Keratinocyte (primary cell): ENCODE data around the gene AGPAT2. TPM values are rescaled to one million over a fixed set of nuclear protein-coding genes. Genes with fewer than 3 reads are reported as not detected.
"Not testable (repeated sequence)": the region's sequence is repeated elsewhere in the genome, so short reads cannot be mapped to it uniquely, and the experiment has no call there.

Experiments
- DNase-seq: peaks from one replicate; pipeline ENCODE4 v3.0.0-alpha.2; 2011; ENCODE audit warnings: low read depth, missing footprints, low spot score
- FAIRE-seq: peaks from 2 replicates; lab custom pipeline; 2011; peaks lifted over from hg19 to GRCh38; lab: Jason Lieb, UNC
- H2AFZ ChIP-seq: 2 replicates; pipeline ENCODE4 v1.6.0; 2012; ENCODE audit warnings: low read length, control low read depth, inconsistent platforms; ENCODE audit not compliant: control insufficient read depth
- H3K27ac ChIP-seq: 2 replicates; pipeline ENCODE4 v1.5.1; 2011; ENCODE audit warnings: low read length; ENCODE audit not compliant: control insufficient read depth, insufficient read depth
- H3K27me3 ChIP-seq: 3 replicates; pipeline ENCODE4 v1.6.0; 2011; ENCODE audit warnings: low read length; ENCODE audit not compliant: control insufficient read depth, insufficient read depth; ENCODE audit errors: extremely low read depth
- H3K36me3 ChIP-seq, 2 experiments: 2 replicates in 1 of 2; 3 replicates in 1 of 2; pipeline ENCODE4 v1.5.1; 2011; ENCODE audit warnings: low read length in 2 of 2, mild to moderate bottlenecking in 1 of 2; ENCODE audit not compliant: control insufficient read depth in 2 of 2, insufficient read depth in 2 of 2; ENCODE audit errors: extremely low read depth in 1 of 2
- H3K4me1 ChIP-seq: 3 replicates; pipeline ENCODE4 v1.5.1; 2011; ENCODE audit warnings: low read length; ENCODE audit not compliant: control insufficient read depth, insufficient read depth; ENCODE audit errors: extremely low read depth
- H3K4me2 ChIP-seq: 3 replicates; pipeline ENCODE4 v1.6.0; 2011; ENCODE audit warnings: low read depth, low read length; ENCODE audit not compliant: control insufficient read depth, insufficient read depth; ENCODE audit errors: extremely low read depth
- H3K4me3 ChIP-seq, 3 experiments: fragments of 200-600 bp in 1 of 3; sonication (generic) in 1 of 3; 2 replicates in 2 of 3; 3 replicates in 1 of 3; pipeline ENCODE4 v1.5.1; 2011 to 2016; ENCODE audit warnings: low read length in 3 of 3, mild to moderate bottlenecking in 3 of 3, control low read depth in 2 of 3, inconsistent platforms in 1 of 3, low read depth in 1 of 3, mixed read lengths in 1 of 3, mixed run types in 1 of 3, moderate library complexity in 1 of 3; ENCODE audit not compliant: control insufficient read depth in 2 of 3, insufficient read depth in 2 of 3; ENCODE audit errors: extremely low read depth in 1 of 3
- H3K79me2 ChIP-seq: 2 replicates; pipeline ENCODE4 v1.6.0; 2012; ENCODE audit warnings: low read length; ENCODE audit not compliant: control insufficient read depth, insufficient read depth
- H3K9ac ChIP-seq: 3 replicates; pipeline ENCODE4 v1.6.0; 2011; ENCODE audit warnings: low read length; ENCODE audit not compliant: control insufficient read depth, insufficient read depth; ENCODE audit errors: extremely low read depth
- H3K9me1 ChIP-seq: 3 replicates; pipeline ENCODE4 v1.6.0; 2011; ENCODE audit warnings: low read length; ENCODE audit not compliant: control insufficient read depth, insufficient read depth; ENCODE audit errors: extremely low read depth
- H3K9me3 ChIP-seq: 2 replicates; pipeline ENCODE4 v1.5.1; 2012; ENCODE audit warnings: low read depth, low read length; ENCODE audit not compliant: control insufficient read depth
- H4K20me1 ChIP-seq: 3 replicates; pipeline ENCODE4 v1.6.0; 2011; ENCODE audit warnings: low read length; ENCODE audit not compliant: control insufficient read depth, insufficient read depth; ENCODE audit errors: extremely low read depth
- CTCF ChIP-seq, 3 experiments: IDR thresholded peaks in 1 of 3; conservative IDR thresholded peaks in 1 of 3; optimal IDR thresholded peaks in 1 of 3; 2 replicates in 2 of 3; 3 replicates in 1 of 3; pipeline versions ENCODE3 to v1.5.1; 2011; ENCODE audit warnings: low read length in 3 of 3, mild to moderate bottlenecking in 3 of 3, moderate library complexity in 2 of 3, control low read depth in 1 of 3, inconsistent platforms in 1 of 3; ENCODE audit not compliant: insufficient read depth in 2 of 3; ENCODE audit errors: extremely low read depth in 1 of 3
- EZH2 ChIP-seq: IDR thresholded peaks from one replicate; pipeline ENCODE4 v1.6.1; 2012; ENCODE audit warnings: inconsistent platforms, mild to moderate bottlenecking, low read length, moderate library complexity
- dilution Hi-C: fragments of 300-500 bp; cut with MboI; formaldehyde crosslinking; loops from one replicate; pipeline ENCODE4 v1.7.0; 2020; ENCODE audit warnings: low sequenced_read_pairs; ENCODE audit not compliant: extremely low pct_ligation_motif_present
- polyA plus RNA-seq, 5 experiments: library from polyadenylated mRNA; depleted of rRNA in 3 of 5; stranded (reverse) in 3 of 5; stranded (forward) in 1 of 5; unstranded in 1 of 5; fragments of >200 nt; gene quantifications; 1 replicate in 1 of 5; 2 replicates in 3 of 5; 3 replicates in 1 of 5; pipeline versions ENCODE4 v1.2.1 to v1.2.3, GENCODE V29; 2011 to 2012; ENCODE audit warnings: missing spikeins in 2 of 5, low read depth in 1 of 5, low replicate concordance in 1 of 5

The AGPAT2 gene
- polyA plus RNA-seq, 1 donor (not counting 4 experiments of a cell fraction or from before 2014, with no cell fraction given), result 26.5 TPM

- Histone ChIP-seq H3K4me2 (no peak overlapping the region), H3K27ac (no peak overlapping the region), H3K9me1 (no peaks in the 10 kb centered on the region), H2AFZ (no peak overlapping the region), H3K9ac (no peak overlapping the region), H3K27me3 (peaks cover 18% of the 10 kb centered on the region), H3K9me3 (no peaks in the 10 kb centered on the region), H4K20me1 (no peaks in the 10 kb centered on the region), H3K79me2 (no peaks in the 10 kb centered on the region), H3K36me3 (no peaks in the 10 kb centered on the region), H3K4me3 (no peak overlapping the region), H3K4me1 (no peaks in the 10 kb centered on the region)
- TF ChIP-seq EZH2, result no peak
- no peak for TF ChIP-seq CTCF (optimal IDR thresholded peaks at IDR 0.05 in 1 of 3, IDR thresholded peaks at IDR 0.05 in 1 of 3, conservative IDR thresholded peaks at IDR 0.05 in 1 of 3; ENCODE audit: extremely low read depth in 1 of 3, insufficient read depth in 2 of 3, low read length in 3 of 3)
- dilution Hi-C loops, result no loop called here
- DNase-seq (no peak), FAIRE-seq (no peak)
These were observed 18.3 kb upstream of the AGPAT2 start for GRCh38 chr9:136705564-136705963.

GRCh38 chr9:136704741-136705140 lies 17.5 kb upstream of the AGPAT2 start:
- H3K9me1 ChIP-seq, H3K36me3 ChIP-seq, H3K4me1 ChIP-seq, H3K9me3 ChIP-seq, dilution Hi-C loops, H2AFZ ChIP-seq, H3K4me3 ChIP-seq, H3K79me2 ChIP-seq, H3K4me2 ChIP-seq, FAIRE-seq, H4K20me1 ChIP-seq, H3K9ac ChIP-seq, DNase-seq, H3K27ac ChIP-seq: not testable (repeated sequence)
- H3K27me3 ChIP-seq, result peaks cover 18% of the 10 kb centered on the region

GRCh38 chr9:136703276-136703860 lies 16.1 kb upstream of the AGPAT2 start:
- Histone ChIP-seq H3K27ac (no peak overlapping the region), H2AFZ (no peak overlapping the region), H3K4me1 (no peaks in the 10 kb centered on the region), H3K79me2 (no peaks in the 10 kb centered on the region), H3K4me2 (no peak overlapping the region), H3K36me3 (no peaks in the 10 kb centered on the region), H3K9me3 (no peaks in the 10 kb centered on the region), H4K20me1 (no peaks in the 10 kb centered on the region), H3K9ac (no peak overlapping the region), H3K9me1 (no peaks in the 10 kb centered on the region), H3K4me3 (no peak overlapping the region), H3K27me3 (peaks cover 18% of the 10 kb centered on the region)
- TF ChIP-seq CTCF (optimal IDR thresholded peaks at IDR 0.05 in 1 of 3, IDR thresholded peaks at IDR 0.05 in 1 of 3, conservative IDR thresholded peaks at IDR 0.05 in 1 of 3; ENCODE audit: extremely low read depth in 1 of 3, insufficient read depth in 2 of 3, low read length in 3 of 3) (no peak), EZH2 (no peak)
- dilution Hi-C loops, result no loop called here
- no peak for DNase-seq
- FAIRE-seq, result no peak
